ENCODE data around the gene SEC14L1.
A peak's percentile ranks its signal among the peaks of the same experiment; 100 is the strongest.

SEC14L1 gene

DNA sequence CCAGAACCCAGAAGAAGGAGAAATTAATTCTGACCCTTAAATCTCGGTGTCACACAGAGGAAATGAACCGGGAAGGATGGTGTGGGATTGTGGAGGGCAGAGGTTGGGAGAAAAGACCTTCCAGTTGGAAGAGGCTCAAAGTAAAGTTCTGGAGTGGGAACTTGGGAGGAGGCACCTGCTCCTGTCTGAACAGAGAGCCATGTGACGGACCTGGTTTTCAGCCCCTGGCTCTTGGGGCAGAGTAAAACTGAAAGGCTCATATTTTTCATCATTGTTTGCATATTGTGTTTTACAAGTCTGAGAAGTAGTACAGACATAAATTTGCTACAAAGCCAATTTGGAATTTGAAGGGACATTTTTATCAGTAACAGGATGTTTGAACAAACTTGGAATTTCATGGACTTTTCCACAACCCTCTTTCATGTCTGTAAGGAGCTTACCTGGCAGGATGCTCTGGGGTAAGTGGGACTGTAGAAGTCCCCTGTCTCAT, 24.4 kb upstream of the SEC14L1 start:
- DNase-seq (ENCODE audit: low spot score): no peak

DNA sequence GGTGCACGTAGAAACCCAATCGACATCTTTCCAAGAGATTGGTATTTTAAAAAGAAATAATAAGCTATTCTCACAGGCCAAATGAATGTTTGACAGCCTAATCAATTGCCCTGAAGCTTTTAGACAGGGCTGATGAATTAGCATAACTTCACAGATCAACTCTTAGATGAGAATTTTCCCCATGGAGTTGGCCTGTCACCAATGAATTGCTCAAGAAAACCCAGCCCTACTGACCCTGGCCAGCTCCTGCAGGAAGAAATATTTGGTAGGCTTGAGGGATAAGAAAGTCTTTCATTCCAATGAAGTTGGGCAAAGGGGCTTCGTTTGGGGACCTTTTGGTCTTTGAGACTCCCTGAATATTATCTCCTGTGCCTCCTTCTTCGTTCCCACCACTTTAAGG, 23.4 kb upstream of the SEC14L1 start:
- DNase-seq (ENCODE audit: low spot score): no peak

DNA sequence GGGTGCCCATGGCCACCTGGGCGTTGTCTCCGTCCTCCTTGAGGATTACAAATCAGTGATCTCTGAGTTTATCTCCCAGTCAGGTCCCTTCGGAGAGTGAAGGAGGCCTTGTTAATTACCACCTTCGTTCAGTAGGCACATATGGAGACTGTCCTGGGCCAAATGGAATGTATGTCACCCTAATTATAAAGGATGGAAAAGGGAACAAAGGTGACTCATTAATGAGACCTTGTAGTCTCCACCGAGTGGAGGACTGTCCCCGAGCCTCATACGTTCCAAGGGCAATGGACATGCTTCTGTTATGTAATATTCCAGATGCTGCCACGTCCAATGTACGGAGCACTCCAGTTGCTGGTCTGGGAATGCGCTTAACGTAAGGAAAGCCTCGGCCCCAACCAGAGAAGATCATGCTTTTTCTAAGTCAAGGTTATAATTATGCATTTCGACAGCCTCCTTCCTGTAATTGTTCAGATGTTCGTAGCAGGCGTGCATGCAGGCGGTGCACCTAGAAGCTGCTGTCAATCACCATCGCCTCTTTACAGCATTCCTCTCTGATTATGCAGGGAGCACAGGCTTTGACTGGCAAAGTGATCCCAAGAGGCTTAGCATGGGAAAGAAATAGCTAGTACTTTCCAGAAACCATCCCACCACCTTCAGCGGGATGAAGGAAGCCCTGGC, 22.4 kb upstream of the SEC14L1 start:
- no peak for DNase-seq (ENCODE audit: low spot score)

DNA sequence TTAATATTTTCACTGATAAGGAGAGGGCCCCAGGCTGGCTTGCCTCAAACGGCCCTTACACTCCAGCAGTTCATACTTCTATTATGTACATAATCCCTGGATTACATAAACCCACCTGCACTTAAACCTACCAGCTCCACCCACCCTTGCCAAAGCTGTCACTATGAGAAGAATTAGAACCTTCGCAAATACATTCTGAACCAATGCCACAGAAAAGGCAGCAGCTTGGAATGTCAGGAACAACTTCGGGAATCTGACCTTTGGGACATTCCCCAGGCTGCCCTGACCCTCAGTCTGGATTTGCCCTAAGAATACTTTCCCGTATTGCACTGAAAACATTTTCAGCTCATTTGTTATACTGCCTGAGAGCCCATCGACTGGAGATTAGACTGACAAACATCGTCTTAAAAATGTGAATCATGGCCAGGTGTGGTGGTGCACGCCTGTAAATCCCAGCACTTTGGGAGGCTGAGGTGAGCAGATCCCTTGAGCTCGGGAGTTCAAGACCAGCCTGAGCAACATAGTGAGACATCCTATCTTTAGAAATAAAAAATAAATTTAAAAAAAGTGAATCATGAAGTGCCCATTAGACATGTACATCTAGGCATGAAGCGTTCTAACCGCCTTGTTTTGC, 21.0 kb upstream of the SEC14L1 start:
- DNase-seq (ENCODE audit: low spot score): no peak

DNA sequence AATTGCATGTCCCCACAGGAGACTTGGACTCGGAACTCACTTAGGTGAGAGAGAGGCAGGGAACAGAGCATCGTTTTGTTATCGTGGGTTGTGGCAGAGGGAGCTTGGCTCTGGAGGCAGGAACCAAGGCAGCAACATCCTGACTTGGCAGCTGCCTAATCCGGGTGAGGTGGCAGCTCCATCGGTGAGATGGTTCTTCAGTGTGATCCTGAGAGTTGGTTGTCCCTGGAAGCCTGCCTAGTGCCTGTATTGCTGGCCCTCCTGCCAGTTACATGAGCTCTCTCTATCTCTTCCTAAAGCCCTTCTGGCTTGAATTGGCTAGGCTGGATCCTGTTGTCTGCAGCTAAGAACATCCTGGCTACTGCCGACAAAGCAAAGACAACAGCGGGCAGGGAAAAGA, 19.9 kb upstream of the SEC14L1 start:
- DNase-seq (ENCODE audit: low spot score): no peak

DNA sequence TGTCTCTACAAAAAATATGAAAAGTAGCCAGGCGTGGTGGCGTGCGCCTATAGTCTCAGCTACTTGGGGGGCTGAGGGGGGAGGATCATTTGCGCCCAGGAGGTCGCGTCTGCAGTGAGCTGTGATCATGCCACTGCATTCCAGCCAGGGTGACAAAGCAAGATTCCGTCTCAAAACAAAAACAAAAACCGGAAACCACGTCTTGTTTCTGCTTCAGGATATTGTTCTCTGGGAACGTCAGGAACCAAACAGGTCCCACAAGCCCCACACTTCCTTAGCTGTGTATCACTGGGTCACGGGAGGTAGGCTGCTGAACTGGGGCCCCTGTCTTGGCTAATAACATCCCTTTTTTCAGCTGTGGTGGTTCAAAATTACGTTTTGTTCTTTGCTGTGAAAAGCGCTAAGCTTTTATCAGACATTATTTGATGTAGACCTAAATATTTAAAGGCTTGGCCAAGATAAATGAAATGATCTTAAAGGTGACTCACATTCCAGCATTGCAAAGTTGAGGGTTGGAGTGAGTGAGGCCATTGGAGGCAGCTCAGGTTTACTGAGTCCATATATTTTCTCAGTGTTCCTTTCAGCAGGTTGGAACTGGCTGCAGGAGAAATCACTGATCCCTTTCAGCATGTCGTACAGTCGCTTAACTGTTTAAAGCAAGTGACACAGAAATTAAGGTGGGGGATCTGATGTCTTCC, 16.4 kb upstream of the SEC14L1 start:
- no peak for DNase-seq (ENCODE audit: low spot score)

DNA sequence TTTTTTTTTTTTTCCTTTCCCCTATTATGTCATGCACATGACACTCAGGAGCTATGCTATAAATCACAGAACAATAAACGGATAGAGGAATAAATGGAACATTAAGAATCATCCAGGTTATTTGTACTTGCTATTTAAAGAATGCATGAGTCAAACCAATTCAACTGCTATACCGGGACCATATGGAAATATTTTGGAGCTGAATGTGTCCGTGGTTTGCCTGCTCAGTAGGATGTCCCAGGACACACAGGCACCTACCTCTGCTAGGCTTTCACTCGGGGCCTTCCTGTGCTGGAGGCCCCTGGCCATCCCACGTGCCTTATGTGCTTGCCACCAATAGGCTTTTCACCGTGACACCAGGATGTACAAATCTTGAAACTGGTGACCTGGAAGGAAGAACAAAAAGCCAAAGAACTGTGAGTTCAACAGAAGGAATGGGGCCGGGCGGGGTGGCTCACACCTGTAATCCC, 15.3 kb upstream of the SEC14L1 start:
- DNase-seq (ENCODE audit: low spot score): peak; percentile 52

DNA sequence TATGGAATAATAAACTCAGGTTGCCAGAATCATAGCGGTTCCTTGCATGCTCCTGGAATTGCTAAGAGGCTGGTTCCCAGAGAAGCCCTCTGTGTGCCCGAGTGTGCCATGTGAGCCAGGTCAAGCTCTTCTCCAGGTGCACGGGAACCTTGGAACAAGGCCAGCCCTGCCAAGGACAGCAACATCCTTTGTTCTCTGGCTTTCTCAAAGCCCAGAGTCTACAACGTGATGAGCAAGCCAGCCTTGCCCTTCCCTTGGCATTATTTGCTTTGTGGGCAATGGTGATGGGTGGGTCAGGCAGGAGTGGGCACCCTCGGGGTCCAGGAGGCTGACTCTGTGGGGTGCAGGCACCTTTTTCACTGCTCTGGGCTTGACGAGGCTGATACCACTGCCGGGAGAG, 14.2 kb upstream of the SEC14L1 start:
- peak; percentile 38 for DNase-seq (ENCODE audit: low spot score)

DNA sequence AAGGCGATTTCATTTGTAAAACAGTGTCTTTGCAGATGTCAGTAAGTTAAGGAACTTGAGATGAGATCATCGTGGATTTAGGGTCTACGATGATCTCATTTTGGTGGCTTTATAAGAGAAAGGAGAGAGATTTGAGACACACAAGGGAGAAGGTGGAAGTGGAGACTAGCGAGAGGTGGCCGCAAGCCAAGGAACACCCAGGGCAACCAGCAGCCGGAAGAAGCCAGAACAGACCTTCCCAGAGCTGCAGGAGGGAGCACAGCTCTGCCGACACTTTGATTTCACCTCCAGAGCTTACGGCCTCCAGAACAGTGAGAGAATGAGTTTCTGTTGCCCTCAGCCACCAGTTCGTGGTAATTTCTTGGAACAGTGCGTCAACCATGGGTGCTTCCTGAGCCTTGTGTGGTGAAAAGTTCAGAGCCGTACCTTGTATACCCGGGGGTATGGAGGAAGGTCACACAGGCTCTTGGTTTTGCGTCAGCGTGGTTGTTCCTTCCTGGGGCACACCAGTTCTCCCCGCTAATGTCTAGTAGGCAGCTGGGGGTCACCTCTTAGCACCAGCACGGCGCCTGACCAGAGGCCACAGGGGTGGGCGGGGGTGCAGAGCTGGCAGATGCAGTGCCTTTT, 12.9 kb upstream of the SEC14L1 start:
- DNase-seq (ENCODE audit: low spot score): no peak

DNA sequence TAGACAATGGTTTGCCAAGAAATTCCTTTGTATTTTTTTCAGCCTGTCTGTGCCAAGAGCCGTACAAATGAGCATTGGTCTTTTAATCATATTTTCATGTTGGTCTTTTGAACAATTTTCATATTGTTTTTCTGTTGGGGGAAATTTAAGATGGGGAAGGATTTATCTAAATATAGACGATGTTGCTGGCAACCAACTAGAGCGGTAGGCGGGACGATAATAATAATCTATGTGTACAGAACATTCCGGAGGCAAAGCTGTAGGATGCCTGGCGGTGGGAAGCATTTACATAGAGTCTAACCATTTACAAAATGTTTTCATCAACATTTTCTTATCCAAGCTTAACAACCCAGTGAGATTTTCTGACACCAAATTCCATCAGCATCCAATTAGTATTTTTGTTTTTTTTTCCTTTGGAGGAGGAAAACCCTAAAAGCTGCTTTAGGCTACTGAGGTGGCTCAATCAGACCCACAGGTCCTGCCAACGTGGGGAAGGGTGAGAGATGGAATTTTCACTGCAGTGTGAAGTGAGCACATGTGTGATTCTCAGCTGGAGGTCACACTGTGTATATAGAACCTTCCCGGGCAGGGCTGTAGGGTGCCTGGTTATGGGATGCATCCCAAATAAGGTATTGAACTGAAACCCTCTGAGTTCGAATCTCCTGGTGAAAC, 11.7 kb upstream of the SEC14L1 start:
- no peak for DNase-seq (ENCODE audit: low spot score)

DNA sequence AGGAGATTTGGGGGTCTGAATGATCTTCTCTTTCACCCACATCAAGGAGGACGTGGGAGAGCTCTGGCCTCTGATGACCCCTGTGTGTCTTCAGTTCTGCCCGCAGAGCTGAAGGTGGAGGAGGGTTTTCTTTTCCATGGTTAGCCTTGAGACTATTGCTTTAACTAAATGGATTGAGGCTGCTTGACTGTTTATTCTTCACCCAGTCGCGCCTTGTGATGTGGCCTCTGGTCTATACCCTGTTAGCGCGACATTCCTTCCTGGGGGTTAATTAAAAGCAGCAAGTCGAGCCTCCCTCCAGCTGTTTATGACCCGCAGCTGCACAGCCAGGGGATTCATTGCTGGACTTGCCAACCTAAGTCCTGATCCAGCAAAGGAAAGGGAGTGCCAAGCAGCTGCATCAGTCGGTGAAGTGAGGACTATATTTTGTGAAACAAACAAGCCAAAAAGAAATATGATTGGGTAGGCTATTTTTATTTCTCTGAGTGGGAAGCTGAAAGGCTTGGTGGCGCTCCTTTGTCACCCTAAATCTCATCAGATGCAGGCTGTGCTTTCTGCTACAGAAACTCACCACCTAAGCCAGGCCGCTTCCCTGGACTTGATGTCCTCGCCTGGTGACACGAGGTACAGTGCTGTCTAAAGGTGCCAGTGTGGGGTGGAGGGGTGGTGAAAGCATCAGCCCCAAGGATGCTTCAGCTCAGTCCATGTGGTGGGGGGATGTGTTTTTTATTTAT, 11.0 kb upstream of the SEC14L1 start:
- no peak for DNase-seq (ENCODE audit: low spot score)

DNA sequence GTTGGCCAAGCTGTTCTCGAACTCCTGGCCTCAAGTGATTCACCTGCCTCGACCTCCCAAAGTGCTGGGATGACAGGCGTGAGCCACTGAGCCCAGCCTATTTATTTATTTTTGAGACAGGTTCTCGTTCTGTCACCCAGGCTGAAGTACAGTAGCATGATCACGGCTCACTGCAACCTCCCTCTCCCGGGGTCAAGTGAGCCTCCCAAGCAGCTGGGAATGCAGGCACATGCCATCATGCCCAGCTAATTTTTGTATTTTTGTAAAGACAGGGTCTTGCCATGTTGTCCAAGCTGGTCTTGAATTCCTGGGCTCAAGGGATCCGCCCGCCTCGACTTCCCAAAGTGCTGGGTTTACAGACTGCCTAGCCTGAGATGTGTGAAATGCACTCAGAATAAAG, 10.2 kb upstream of the SEC14L1 start:
- DNase-seq (ENCODE audit: low spot score): no peak

DNA sequence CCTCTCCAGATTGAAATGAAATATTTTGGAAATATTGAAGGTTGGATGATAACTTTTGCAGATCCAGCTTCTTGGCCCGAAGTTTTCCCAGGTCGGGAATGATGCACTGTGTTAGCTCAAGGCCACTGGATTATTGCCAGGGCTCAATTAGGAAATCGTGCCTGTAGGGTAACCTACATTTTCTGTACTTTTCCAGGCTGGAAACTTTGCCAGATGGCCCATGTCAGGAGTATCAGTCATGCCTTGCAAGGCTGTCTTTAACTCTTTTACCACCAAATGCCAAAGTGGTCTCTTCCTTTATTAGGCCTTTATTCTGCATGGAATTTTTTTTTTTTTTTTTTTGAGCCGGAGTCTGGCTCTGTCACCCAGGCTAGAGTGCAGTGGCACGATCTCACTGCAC, 8.9 kb upstream of the SEC14L1 start:
- DNase-seq (ENCODE audit: low spot score): no peak

DNA sequence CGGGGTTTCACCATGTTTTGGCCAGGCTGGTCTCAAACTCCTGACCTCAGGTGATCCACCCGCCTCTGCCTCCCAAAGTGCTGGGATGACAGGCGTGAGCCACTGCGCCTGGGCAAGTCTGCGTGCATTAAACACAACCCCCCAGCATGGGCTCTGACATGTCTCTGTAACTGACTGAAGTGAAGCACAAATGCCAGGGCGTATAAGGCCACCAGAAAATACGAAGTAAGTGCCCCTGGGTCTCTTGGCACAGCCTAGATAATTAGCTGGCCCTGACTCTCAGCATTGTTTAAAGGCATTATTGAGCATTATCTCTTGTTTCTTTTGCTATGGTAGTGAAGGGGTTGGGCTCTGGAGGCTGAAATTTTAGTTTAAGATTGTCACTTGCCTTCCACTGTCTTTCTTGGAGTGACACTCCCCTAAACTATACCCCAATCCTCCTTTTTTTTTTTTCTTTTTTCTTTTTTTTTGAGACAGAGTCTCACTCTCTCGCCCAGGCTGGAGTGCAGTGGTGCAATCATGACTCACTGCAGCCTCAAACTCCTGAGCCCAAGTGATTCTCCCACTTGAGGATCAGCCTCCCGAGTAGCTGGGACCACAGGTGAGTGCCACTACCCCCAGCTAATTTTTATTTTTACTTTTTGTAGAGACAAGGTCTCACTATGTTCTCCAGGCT, 8.2 kb upstream of the SEC14L1 start:
- no peak for DNase-seq (ENCODE audit: low spot score)

DNA sequence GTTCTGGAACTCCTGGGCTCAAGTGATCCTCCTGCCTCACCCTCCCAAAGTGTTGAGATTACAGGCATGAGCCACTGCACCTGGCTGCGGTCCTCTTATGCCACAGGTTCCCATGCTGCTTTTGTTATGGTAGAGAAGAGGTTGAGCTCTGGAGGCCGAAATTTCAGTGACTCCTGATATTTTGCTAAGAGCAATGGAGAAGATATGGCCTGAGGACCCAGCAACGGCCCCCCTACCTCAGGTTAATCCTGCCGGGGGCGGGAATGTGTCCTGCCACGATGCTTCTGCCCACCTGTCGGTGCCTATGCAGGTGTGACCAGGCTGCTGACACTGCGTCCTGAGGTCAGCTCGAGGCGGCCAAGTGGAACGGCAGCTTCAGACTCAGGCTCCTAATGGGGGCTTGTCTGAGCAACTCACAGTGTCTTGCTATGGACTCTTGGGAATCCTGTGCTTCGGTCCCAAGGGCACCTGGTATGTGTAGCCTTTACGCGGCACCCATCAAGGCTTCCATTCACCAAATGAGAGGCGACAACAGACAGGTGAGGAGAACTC, 7.6 kb upstream of the SEC14L1 start:
- no peak for DNase-seq (ENCODE audit: low spot score)

DNA sequence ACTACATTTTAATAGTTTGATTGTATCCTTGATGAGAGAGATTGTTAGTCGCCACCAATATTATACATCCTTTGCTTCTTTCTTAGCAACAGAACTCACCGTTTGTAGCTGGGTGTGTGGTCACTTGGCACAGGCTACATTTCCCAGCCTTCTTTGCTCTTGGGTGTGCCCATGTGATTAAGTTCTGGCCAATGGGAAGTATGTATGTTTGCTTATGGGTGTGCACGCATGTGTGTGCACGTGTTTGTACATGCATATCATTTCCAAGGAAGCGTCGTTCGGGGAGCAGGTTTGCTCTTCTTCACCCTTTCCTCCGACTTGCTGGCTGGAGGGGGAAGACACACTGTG, 4.4 kb upstream of the SEC14L1 start:
- no peak for DNase-seq (ENCODE audit: low spot score)

DNA sequence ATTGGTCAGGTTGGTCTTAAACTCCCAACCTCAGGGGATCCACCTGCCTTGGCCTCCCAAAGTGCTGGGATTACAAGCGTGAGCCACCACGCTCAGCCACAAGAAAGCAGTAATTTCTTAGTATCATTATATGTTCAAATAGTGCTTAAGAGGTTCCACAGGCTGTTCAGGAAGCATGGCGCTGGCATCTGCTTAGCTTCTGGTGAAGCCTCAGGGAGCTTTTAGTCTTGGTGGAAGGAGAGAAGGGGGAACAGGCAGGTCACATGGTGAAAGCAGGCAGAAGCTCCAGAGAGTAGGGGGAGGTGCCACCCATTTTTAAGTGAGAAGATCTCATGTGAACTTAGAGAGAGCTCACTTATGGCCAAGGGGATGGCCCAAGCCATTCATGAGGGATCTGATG, 3.7 kb upstream of the SEC14L1 start:
- DNase-seq (ENCODE audit: low spot score): no peak

DNA sequence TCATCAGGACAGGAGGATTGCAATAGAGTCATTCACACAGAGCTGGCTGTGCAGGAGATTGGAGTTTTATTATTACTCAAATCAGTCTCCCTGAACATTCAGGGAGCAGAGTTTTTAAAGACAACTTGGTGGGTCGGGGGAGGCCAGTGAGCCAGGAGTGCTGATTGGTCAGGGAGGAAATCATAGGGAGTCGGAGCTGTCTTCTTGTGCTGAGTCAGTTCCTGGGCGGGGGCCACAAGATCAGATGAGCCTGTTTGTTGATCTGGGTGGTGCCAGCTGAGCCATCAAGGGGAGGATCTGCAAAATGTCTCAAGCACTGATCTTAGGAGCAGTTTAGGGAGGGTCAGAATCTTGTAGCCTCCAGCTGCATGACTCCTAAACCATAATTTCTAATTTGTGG, 2.9 kb upstream of the SEC14L1 start:
- DNase-seq (ENCODE audit: low spot score): peak; percentile 16

DNA sequence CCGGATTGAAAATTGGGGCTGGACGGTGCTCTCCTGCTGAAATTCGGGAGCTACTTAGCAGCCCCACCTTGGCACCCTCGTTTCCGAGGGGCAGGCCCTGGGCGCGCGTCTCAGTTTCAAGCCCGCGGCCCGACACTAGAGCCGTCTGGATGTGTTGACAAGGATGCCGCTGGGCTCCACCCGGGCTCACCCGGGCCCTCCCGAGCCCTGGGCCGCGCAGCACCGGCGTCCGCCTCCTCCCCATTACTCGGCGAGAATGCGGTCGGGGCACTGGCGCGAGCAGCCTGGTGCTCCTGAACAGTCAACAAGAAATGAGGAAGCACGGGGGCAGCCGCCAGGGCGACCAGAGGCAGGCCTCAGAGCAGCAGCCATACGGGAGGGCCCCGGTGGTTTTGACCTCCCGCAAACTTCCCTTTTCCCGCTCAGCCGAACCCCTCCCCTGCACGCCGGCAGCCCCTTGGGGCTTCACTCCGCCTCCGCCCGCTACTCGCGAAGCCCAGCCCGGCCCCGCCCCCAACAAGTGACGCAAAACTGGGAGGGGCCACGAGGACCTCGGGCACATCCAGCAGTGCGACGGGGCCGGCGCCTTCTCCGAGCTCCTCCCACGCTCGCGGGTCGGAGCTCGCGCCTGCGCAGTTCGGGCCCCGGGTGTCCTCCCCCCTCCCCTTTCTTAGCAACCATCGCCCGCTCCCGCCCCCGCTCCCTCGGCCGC, 447 bp upstream of the SEC14L1 start:
- peak; percentile 97 for DNase-seq (ENCODE audit: low spot score)

DNA sequence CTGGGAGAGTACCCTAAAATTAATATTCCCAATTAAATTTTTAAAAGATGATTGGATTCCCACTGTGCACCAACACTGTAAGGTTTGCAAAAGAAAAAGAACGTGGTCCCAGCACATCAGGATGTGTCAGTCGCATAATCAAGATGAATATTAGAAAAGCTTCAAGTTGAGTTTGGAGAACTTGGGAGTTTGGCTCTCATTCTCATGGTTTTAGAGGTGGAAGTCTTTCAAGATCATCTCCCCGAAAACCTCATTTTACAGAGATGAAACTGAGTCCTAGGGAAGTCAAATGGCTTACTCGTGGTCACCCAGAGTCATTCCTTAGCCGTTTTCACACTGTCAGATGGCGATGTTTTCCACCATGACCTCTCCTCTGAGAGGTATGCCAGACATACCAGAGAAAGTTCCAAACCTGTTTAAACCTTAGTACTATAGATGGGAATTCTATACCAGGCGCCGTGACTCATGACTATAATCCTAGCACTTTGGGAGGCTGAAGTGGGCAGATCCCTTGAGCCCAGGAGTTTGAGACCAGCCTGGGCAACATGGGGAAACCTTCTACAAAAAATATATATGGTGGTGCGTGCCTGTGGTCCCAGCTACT, 1.2 kb downstream of the SEC14L1 start:
- DNase-seq (ENCODE audit: low spot score): no peak
